HG02798 (cell line): ENCODE data around the gene RNF148.

Experiments used
- ATAC-seq: cut with Tn5 transposase; IDR thresholded peaks from one replicate; pipeline ENCODE4 v1.9.1; 2021; ENCODE audit warnings: mild to moderate bottlenecking; ENCODE audit not compliant: unreplicated experiment, poor library complexity

Gene RNF148, protein sequence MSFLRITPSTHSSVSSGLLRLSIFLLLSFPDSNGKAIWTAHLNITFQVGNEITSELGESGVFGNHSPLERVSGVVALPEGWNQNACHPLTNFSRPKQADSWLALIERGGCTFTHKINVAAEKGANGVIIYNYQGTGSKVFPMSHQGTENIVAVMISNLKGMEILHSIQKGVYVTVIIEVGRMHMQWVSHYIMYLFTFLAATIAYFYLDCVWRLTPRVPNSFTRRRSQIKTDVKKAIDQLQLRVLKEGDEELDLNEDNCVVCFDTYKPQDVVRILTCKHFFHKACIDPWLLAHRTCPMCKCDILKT

DNA sequence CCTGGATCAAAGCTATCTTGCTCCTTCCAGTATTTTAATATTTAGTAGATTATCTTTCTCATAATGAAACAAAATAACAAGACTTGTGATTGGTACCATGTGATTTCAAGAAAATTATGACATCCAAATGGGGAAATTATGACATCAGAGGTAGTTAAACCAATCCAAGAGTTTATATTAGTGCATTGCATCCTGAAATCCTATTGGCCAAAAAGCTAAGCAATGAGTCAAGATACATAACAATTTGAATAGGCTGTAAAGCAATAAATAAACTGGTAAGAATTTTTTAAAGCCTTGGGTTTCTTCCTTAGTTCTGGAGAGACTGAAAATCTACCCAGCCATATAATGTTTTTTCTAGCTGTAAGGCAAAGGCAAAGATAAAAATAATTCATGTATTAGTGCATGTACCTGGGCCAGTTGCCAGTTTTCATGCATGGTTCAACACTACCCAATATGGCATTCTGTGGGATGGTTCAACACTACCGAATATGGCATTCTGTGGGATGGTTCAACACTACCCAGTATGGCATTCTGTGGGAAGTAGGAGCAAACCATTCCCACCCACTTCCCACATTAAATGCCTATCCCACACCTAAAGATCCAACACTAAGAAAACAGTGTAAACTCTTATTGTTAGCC, at the start of gene RNF148:
Gene RNF148 (minus strand): TSS at position 51 of the 639 bp plus-strand sequence. CDS start 172 bp downstream, outside the sequence.
- ATAC-seq = no peak

- ATAC-seq = no peak
Observed at GRCh38 chr7:122750389-122750788, 47.7 kb upstream of the RNF148 start.

DNA sequence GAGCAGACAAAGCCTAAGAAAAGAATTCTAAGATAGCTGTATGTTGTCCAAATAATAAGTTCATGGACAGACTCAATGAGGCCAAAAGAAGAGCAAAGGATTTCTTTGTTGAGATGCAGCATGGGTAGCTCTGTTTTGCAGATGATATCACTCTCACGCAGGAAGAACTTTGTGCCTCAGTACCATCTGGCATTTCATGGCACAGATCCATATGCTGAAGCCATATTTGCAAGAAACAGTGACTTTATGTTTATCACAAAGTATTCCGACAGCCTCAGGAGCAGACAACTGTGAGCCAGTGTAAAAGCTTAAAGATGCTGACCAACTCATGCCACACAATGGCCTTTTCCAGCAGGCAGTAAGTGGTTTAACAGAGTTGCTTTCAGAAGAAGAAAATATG, 45.5 kb upstream of the RNF148 start:
- ATAC-seq = no peak

DNA sequence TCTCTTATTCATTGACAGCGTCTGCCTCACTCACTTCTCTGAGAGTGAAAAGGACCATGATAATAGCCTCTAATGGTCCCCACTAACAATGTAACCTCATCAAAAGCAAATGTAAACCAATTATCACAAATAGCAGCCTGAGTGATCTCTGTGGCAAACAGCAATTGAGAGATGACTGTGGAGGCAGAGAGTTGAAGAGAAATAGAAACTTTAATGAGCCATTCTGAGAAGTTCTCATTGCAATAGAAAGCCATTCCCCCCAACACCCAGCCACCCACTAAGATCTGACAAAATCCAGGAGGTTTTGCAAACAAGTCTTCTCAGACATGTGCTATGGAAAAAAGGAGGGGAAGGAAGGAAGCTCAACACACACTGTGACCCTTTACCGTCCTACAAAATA, 44.2 kb upstream of the RNF148 start:
- no peak for ATAC-seq

DNA sequence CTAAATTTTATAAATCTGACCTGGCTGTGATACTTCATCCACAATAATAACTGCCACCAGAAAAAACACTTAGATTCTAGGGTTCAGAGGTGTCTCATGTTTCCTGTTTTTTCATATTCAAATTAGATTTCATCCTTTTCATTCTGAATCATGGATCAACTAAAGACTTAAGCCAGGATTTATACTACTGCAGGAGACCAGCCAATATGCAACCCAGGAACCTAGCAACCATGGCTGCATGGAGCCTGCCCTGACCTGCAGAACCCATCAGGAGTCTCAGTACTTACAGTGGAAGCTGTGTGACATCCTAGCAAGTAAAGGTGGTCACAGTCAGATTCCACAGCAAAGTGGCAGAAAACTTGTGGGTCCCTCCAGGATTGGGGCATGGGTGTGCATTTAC, 40.5 kb upstream of the RNF148 start:
- no peak for ATAC-seq

- no peak for ATAC-seq
Observed at GRCh38 chr7:122738947-122739346, 36.2 kb upstream of the RNF148 start.

- ATAC-seq = no peak
Observed at GRCh38 chr7:122736183-122736582, 33.5 kb upstream of the RNF148 start.

- no peak for ATAC-seq
Observed at GRCh38 chr7:122727759-122728158, 25.0 kb upstream of the RNF148 start.

- ATAC-seq = no peak
Observed at GRCh38 chr7:122727354-122727753, 24.6 kb upstream of the RNF148 start.

DNA sequence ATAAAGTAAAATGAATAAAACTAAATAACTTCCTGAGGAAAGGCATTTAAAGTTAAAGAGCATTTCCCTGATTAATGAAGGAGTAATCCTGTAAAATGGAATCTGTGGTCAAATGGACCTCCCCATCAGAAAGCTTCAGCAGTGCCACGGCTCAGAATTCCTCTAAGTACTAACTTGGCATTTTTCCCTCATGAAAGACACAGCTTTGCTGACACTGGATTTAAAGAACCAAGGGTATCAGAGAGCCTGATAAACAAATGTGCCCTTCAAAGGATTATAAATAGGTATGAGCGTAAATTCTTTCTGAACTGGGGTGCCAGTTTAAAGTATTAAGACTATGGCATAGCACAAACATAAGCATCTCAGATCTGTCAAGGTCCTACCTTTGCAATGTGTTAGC, 24.2 kb upstream of the RNF148 start:
- ATAC-seq = no peak

DNA sequence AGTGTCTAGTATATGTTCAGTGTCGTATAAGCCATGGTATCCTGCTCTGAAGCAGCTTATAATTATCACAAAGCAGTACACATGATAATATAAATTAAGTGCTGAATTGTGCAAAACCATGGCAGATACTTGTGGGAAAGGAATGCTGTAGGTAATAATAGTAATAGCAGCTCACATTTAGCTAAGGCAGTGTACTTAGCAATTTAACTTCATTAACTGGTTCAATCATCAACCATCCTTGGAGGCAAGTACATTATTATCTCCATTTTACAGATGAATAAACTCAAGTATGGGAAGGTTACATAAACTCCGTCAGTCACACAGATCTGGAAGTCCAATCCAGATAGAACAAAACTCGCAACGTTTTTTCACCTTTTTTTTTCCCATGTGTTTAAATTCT, 21.6 kb upstream of the RNF148 start:
- no peak for ATAC-seq

GRCh38 chr7:122719010-122719578, 16.4 kb upstream of the RNF148 start:
- no peak for ATAC-seq

GRCh38 chr7:122717356-122718089, 14.8 kb upstream of the RNF148 start:
- no peak for ATAC-seq

- ATAC-seq = no peak
Observed at GRCh38 chr7:122715183-122715582, 12.5 kb upstream of the RNF148 start.

DNA sequence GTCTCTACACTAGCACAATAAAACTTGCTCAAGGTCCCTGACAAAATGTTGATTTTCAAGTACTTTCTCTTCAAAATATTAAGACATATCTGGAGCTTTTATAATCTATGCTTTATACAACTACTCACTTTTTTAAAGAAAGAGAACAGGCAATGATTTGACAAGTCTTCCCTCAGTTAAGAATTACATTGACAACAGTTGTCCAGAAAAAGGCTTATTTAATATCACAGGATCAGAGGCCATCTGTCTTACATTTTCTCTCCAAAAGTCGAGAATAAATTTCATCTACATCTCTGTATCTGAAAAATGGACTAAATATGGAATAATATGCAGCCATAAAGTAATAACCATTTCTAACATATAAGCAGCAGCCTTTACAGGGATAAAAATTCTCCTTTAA, 8.2 kb upstream of the RNF148 start:
- no peak for ATAC-seq

GRCh38 chr7:122709930-122710646, 7.4 kb upstream of the RNF148 start:
- ATAC-seq = peak; percentile 51

- no peak for ATAC-seq
Observed at GRCh38 chr7:122706836-122707235, 4.1 kb upstream of the RNF148 start.

DNA sequence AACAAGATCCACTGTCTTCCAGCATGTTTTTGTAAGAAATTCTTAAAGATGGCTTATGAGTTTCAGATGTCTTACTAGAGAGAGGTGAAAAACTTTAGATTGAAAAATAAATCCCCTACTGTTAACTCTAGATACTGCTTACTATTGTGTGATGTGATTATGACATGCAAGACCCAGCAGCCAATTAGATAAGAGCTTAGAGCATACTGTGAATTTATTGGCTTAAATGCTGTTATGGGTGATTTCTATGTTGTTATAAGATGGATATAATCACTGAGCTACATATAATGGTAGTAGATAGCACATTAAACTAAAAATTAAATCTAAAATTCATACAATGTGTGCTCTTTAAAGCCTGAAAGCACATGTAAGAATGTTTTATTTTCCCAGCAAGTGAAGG, 3.7 kb downstream of the RNF148 start, which contains the start of gene RNF133:
Gene RNF133 (minus strand): TSS at position 101 of the 400 bp plus-strand sequence. CDS start 199 bp downstream, outside the sequence.
- no peak for ATAC-seq

DNA sequence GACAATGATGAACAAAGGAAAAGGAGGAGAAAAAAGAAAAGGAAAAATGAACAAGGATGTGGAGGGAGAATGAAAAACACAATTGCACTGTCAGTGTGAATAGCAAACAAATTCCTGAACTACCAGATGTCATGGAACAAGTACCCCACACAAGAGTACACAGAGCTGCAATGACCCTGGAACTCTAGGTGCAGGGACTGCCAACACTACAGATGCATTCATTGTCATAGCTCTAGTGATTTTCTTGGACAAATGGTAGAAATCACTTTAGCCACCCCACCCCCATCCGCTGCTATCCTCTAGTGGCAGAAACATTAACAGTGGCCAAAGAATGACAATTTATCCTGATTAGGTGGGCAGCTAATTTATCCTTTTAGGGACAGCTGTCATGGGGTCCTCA, 6.9 kb downstream of the RNF148 start:
- no peak for ATAC-seq

DNA sequence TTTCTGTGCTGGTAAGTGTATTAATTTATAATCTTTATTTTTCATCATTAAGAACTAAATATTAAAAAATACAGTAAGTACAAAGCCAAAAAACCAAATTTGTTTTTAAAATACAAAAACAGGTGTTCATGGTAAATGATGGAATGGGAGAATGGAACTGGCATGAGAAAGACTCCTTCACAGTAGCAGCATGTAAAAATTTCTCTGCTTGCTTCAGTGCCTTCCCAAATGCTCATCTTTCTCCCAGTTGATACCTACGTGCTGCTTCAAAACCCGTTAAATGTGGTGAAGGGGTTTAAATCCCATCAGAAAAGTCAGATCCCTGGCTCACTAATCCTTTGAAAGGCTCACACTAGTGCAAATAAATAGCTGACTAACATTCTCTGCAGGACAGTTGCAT, 8.0 kb downstream of the RNF148 start:
- ATAC-seq = no peak
